H1 (cell line): ENCODE measurements around the gene MT4. TPM values are rescaled to one million over a fixed set of nuclear protein-coding genes. Genes with fewer than 3 reads are reported as not detected.
A peak's percentile ranks its signal among the peaks of the same experiment; 100 is the strongest.

Experiments
- CBX8 ChIP-seq: fragments of 300-800, 300-1000 bp; sonication (generic); IDR thresholded peaks from 2 replicates; pipeline ENCODE4 v1.7.1; 2016; ENCODE audit warnings: low read depth, low read length, borderline replicate concordance
- EGR1 ChIP-seq: IDR thresholded peaks from 2 replicates; pipeline ENCODE4 v1.6.1; 2011; ENCODE audit warnings: low read depth, low read length, borderline replicate concordance
- EZH2 ChIP-seq: fragments of 200-600 bp; sonication (generic); IDR thresholded peaks from 2 replicates; pipeline ENCODE4 v1.7.1; 2012; ENCODE audit warnings: low read depth, mild to moderate bottlenecking, moderate library complexity, low read length, inconsistent platforms; ENCODE audit not compliant: severe bottlenecking
- HDAC2 ChIP-seq, 2 experiments: fragments of 300-600 bp in 1 of 2; sonication (generic) in 1 of 2; IDR thresholded peaks; 2 replicates each; pipeline ENCODE4 v1.6.1; 2011 to 2012; ENCODE audit warnings: low read depth in 2 of 2, low read length in 2 of 2, mild to moderate bottlenecking in 2 of 2, moderate library complexity in 2 of 2, borderline replicate concordance in 1 of 2, inconsistent platforms in 1 of 2
- PHF8 ChIP-seq: fragments of 200-600 bp; sonication (generic); conservative IDR thresholded peaks from 2 replicates; pipeline ENCODE4 v1.7.1; 2012; ENCODE audit warnings: low read depth, mild to moderate bottlenecking, inconsistent platforms, low read length, moderate library complexity
- POU5F1 ChIP-seq: IDR thresholded peaks from 2 replicates; pipeline ENCODE4 v1.6.1; 2011; ENCODE audit warnings: low read depth, mild to moderate bottlenecking, low read length, moderate library complexity
- RAD21 ChIP-seq, 2 experiments: IDR thresholded peaks in 1 of 2; conservative IDR thresholded peaks in 1 of 2; 2 replicates each; pipeline ENCODE4 v1.6.1; 2011; ENCODE audit warnings: low read depth in 2 of 2, low read length in 2 of 2, improper control_type of control experiment in 1 of 2, inconsistent platforms in 1 of 2, mild to moderate bottlenecking in 1 of 2, moderate library complexity in 1 of 2
- RFX5 ChIP-seq: IDR thresholded peaks from 2 replicates; pipeline ENCODE4 v1.6.1; 2011; ENCODE audit warnings: low read depth, low read length, improper control_type of control experiment, borderline replicate concordance
- RNF2 ChIP-seq: fragments of 200-900, 300-1000 bp; sonication (generic); IDR thresholded peaks from 2 replicates; pipeline ENCODE4 v1.7.1; 2016; ENCODE audit warnings: borderline replicate concordance, low read depth, mild to moderate bottlenecking, antibody characterized with exemption, low read length; ENCODE audit not compliant: poor library complexity, severe bottlenecking; ENCODE audit errors: missing control alignments
- RXRA ChIP-seq: IDR thresholded peaks from 2 replicates; pipeline ENCODE4 v1.6.1; 2011; ENCODE audit warnings: low read depth, mild to moderate bottlenecking, low read length, moderate library complexity; ENCODE audit not compliant: insufficient read depth
- SIN3A ChIP-seq, 2 experiments: IDR thresholded peaks in 1 of 2; conservative IDR thresholded peaks in 1 of 2; 2 replicates each; pipeline ENCODE4 v1.6.1; 2011 to 2012; ENCODE audit warnings: low read length in 2 of 2, improper control_type of control experiment in 1 of 2, low read depth in 1 of 2, mild to moderate bottlenecking in 1 of 2
- SRF ChIP-seq: IDR thresholded peaks from 2 replicates; pipeline ENCODE4 v1.6.1; 2011; ENCODE audit warnings: mild to moderate bottlenecking, low read depth, low read length, moderate library complexity
- SUZ12 ChIP-seq: fragments of 200-600 bp; sonication (generic); IDR thresholded peaks from 2 replicates; pipeline ENCODE4 v1.6.1; 2012; ENCODE audit warnings: mild to moderate bottlenecking, inconsistent platforms, low read length, moderate library complexity, mixed read lengths
- TAF7 ChIP-seq: optimal IDR thresholded peaks from 2 replicates; pipeline ENCODE3; 2011; ENCODE audit warnings: low read depth, mild to moderate bottlenecking, inconsistent platforms, low read length, moderate library complexity, borderline replicate concordance
- USF2 ChIP-seq: IDR thresholded peaks from 2 replicates; pipeline ENCODE4 v1.6.1; 2011; ENCODE audit warnings: low read length, improper control_type of control experiment
- polyA plus RNA-seq, 7 experiments: library from polyadenylated mRNA; depleted of rRNA in 3 of 7; stranded (reverse) in 5 of 7; unstranded in 2 of 7; fragments of >200 nt in 5 of 7; fragments of 200-250 nt in 2 of 7; gene quantifications; 1 replicate in 5 of 7; 2 replicates in 1 of 7; 4 replicates in 1 of 7; pipeline versions ENCODE4 v1.2.1 to v1.2.3, GENCODE V29; 2011 to 2013; ENCODE audit warnings: missing spikeins in 2 of 7, mixed read lengths in 2 of 7
- total RNA-seq: library from RNA; stranded (reverse); fragmentation: NEBNext Ultra II Directional; extraction: Animal tissue kit (Norgen Biotek cat#: 25700); gene quantifications from 2 replicates; pipeline ENCODE4 v1.2.1, GENCODE V29; 2021

MT4 gene
- total and polyA plus RNA-seq, 2 of the 8 experiments (the other 6 are each of a cell fraction or from before 2014, with no cell fraction given) = not detected

DNA sequence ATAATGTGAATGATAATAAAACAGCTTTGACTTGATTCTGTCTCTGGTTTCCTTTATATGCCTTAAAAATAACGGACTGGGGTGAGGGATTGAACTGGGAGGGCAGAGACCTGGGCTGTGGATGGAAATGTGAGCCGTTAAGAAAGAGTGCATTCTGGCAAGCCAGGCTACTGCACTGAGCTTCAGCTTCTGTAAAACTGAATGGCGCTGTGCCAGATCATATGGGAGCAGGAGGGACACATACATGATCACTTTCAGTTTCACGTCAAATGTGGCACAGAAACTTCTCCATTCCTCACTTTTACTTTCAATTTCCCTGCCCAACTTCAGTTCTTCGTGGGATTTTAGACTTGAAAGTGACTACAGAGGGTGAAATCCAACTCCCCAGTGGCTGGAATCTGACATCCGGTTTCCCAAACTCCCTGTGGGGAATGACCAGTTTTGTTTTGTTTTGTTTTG, 44.6 kb downstream of the MT4 start (continued):
- no peak for TF ChIP-seq SIN3A (conservative IDR thresholded peaks at IDR 0.05 in 1 of 2, IDR thresholded peaks at IDR 0.05 in 1 of 2; ENCODE audit: low read depth in 1 of 2, low read length in 2 of 2)
- no peak for TF ChIP-seq USF2
- TF ChIP-seq TAF7 = no peak
- TF ChIP-seq HDAC2 (IDR thresholded peaks at IDR 0.05; ENCODE audit: borderline replicate concordance in 1 of 2, low read depth in 2 of 2, low read length in 2 of 2) = no peak
- 0 out of 2 replicates have a peak, but pooled peaks have one; percentile 42 for TF ChIP-seq CBX8
- peak; percentile 14; the same call in 1 of the 2 replicates for TF ChIP-seq SUZ12
- TF ChIP-seq RXRA = no peak
- TF ChIP-seq PHF8 = no peak
- TF ChIP-seq RFX5 = no peak
- no peak for TF ChIP-seq POU5F1
- TF ChIP-seq EZH2 = peak; percentile 37
- TF ChIP-seq RAD21 (IDR thresholded peaks at IDR 0.05 in 1 of 2, conservative IDR thresholded peaks at IDR 0.05 in 1 of 2; ENCODE audit: low read depth in 2 of 2, low read length in 2 of 2) = no peak
- TF ChIP-seq EGR1 = no peak
- TF ChIP-seq RNF2 = peak; percentile 36
- no peak for TF ChIP-seq SRF
